PFSK-1 (cell line): ENCODE data around the gene SEMA3F.

ENCODE experiments used
- FOXP2 ChIP-seq: optimal IDR thresholded peaks from 2 replicates; pipeline ENCODE3; 2011; ENCODE audit warnings: borderline replicate concordance, control low read depth, inconsistent platforms; ENCODE audit not compliant: insufficient read depth; ENCODE audit errors: extremely low read length, extremely low read depth
- POLR2AphosphoS5 ChIP-seq: IDR thresholded peaks from 2 replicates; pipeline ENCODE4 v1.6.1; 2012; ENCODE audit warnings: low read depth, mild to moderate bottlenecking, control low read depth, low read length, moderate library complexity
- REST ChIP-seq, 2 experiments: IDR thresholded peaks; 2 replicates each; pipeline versions ENCODE4 v1.6.1 to v1.8.0; 2011 to 2012; ENCODE audit warnings: low read depth in 2 of 2, low read length in 2 of 2, control low read depth in 1 of 2, inconsistent platforms in 1 of 2, mild to moderate bottlenecking in 1 of 2, moderate library complexity in 1 of 2; ENCODE audit not compliant: insufficient read depth in 1 of 2
- SIN3A ChIP-seq: IDR thresholded peaks from 2 replicates; pipeline ENCODE4 v1.6.1; 2012; ENCODE audit warnings: mild to moderate bottlenecking, low read length, moderate library complexity, borderline replicate concordance; ENCODE audit not compliant: insufficient read depth
- TAF1 ChIP-seq: IDR thresholded peaks from 2 replicates; pipeline ENCODE4 v1.6.1; 2012; ENCODE audit warnings: low read length, control low read depth, borderline replicate concordance; ENCODE audit not compliant: insufficient read depth

The SEMA3F gene

DNA sequence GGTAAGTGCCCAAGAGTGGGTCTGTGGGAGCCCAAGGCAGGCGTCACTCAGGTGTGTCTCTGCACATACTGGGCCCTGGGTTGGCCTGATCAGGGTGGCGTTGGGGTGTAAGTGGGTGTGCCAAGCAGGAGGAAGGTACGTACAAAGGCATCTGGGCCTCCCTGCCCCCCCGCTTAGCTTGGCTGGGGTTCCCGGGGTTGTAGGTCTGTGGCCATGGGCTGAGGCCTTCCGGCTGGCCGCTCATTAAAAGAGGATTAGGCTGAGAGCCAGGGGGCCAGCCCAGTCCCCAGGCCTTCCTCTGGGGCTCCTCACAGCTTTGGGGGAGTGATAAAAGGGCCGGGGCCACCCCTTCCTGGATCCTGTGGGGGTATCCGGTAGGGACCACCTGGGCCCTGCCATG is 13.3 kb downstream of the SEMA3F start:
- TF ChIP-seq POLR2AphosphoS5 (no peak), REST (IDR thresholded peaks at IDR 0.05; ENCODE audit: insufficient read depth in 1 of 2, low read depth in 2 of 2, low read length in 2 of 2) (no peak), TAF1 (no peak)

GRCh38 chr3:50168791-50169190 is 13.7 kb downstream of the SEMA3F start:
- TF ChIP-seq TAF1 = no peak
- no peak for TF ChIP-seq SIN3A
- no peak for TF ChIP-seq FOXP2
- TF ChIP-seq POLR2AphosphoS5 = no peak
- TF ChIP-seq REST (IDR thresholded peaks at IDR 0.05; ENCODE audit: insufficient read depth in 1 of 2, low read depth in 2 of 2, low read length in 2 of 2) = no peak

- no peak for TF ChIP-seq FOXP2
- no peak for TF ChIP-seq SIN3A
- no peak for TF ChIP-seq TAF1
- TF ChIP-seq POLR2AphosphoS5 = no peak
- no peak for TF ChIP-seq REST (IDR thresholded peaks at IDR 0.05; ENCODE audit: insufficient read depth in 1 of 2, low read depth in 2 of 2, low read length in 2 of 2)
These were observed 14.2 kb downstream of the SEMA3F start for GRCh38 chr3:50169232-50169832.

DNA sequence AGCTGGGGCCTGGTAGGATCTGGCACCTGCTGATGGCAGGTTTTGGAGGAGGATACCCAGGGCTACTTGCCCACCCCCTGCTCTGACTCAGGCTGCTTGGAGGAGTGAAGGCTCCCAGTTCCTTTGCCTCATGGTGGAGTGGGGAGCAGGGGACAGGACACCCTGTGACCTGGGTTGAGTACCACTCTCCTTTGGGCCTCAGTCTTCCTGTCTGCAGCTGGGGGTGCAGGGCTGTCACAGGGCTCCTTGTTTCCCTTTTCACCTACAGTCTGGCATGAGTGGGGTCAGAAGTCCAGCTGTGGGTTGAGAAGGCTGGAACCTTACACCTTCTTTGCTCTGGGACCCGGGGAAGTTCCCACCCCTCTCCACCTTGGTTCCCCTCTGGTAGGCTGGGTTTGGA is 14.7 kb downstream of the SEMA3F start:
- TF ChIP-seq POLR2AphosphoS5 (no peak), TAF1 (no peak)

- TF ChIP-seq REST (IDR thresholded peaks at IDR 0.05; ENCODE audit: insufficient read depth in 1 of 2, low read depth in 2 of 2, low read length in 2 of 2) = no peak
- TF ChIP-seq FOXP2 = no peak
- TF ChIP-seq TAF1 = no peak
- TF ChIP-seq SIN3A = no peak
- no peak for TF ChIP-seq POLR2AphosphoS5
These were observed 15.6 kb downstream of the SEMA3F start for GRCh38 chr3:50170689-50171088.
